ENCODE data around the gene APEH.

The APEH gene

GRCh38 chr3:49711489-49711888, 37.3 kb downstream of the APEH start:
- Histone ChIP-seq H3K36me3 (ENCODE audit: control insufficient read depth in 2 of 2, insufficient read depth in 2 of 2, low read length in 2 of 2) (peaks cover 10 to 17% of the 10 kb centered on the region in 2 donors), H3K9me3 (ENCODE audit: control insufficient read depth in 2 of 2, low read length in 2 of 2) (no peaks in the 10 kb centered on the region), H3K27me3 (ENCODE audit: control insufficient read depth in 2 of 2, insufficient read depth in 2 of 2, low read length in 2 of 2) (no peaks in the 10 kb centered on the region), H3K27ac (ENCODE audit: low read depth in 2 of 2, low read length in 2 of 2) (no peak overlapping the region), H3K4me1 (ENCODE audit: control insufficient read depth in 2 of 2, insufficient read depth in 2 of 2, low read length in 2 of 2) (no peaks in the 10 kb centered on the region), H3K9ac (ENCODE audit: low read depth in 1 of 2, low read length in 2 of 2) (no peak overlapping the region), H3K4me3 (ENCODE audit: low read length in 2 of 2) (no peak overlapping the region)

GRCh38 chr3:49712166-49712565, 38.0 kb downstream of the APEH start:
- Histone ChIP-seq H3K36me3 (ENCODE audit: control insufficient read depth in 2 of 2, insufficient read depth in 2 of 2, low read length in 2 of 2) (peaks cover 10 to 11% of the 10 kb centered on the region in 2 donors), H3K27me3 (ENCODE audit: control insufficient read depth in 2 of 2, insufficient read depth in 2 of 2, low read length in 2 of 2) (no peaks in the 10 kb centered on the region), H3K27ac (ENCODE audit: low read depth in 2 of 2, low read length in 2 of 2) (no peak overlapping the region)

GRCh38 chr3:49712631-49713317, 38.6 kb downstream of the APEH start:
- H3K27me3 ChIP-seq (ENCODE audit: control insufficient read depth in 2 of 2, insufficient read depth in 2 of 2, low read length in 2 of 2): no peaks in the 10 kb centered on the region
- H3K36me3 ChIP-seq (ENCODE audit: control insufficient read depth in 2 of 2, insufficient read depth in 2 of 2, low read length in 2 of 2): peaks cover 9 to 10% of the 10 kb centered on the region in 2 donors
- H3K4me1 ChIP-seq (ENCODE audit: control insufficient read depth in 2 of 2, insufficient read depth in 2 of 2, low read length in 2 of 2): no peaks in the 10 kb centered on the region
- no peaks in the 10 kb centered on the region for H3K9me3 ChIP-seq (ENCODE audit: control insufficient read depth in 2 of 2, low read length in 2 of 2)
- no peak overlapping the region for H3K4me3 ChIP-seq (ENCODE audit: low read length in 2 of 2)
- no peak overlapping the region for H3K9ac ChIP-seq (ENCODE audit: low read depth in 1 of 2, low read length in 2 of 2)
- H3K27ac ChIP-seq (ENCODE audit: low read depth in 2 of 2, low read length in 2 of 2): no peak overlapping the region

More at GRCh38 chr3:49712166-49712565, 38.0 kb downstream of the APEH start:
- Histone ChIP-seq H3K9ac (ENCODE audit: low read depth in 1 of 2, low read length in 2 of 2) (no peak overlapping the region), H3K9me3 (ENCODE audit: control insufficient read depth in 2 of 2, low read length in 2 of 2) (no peaks in the 10 kb centered on the region), H3K4me3 (ENCODE audit: low read length in 2 of 2) (no peak overlapping the region), H3K4me1 (ENCODE audit: control insufficient read depth in 2 of 2, insufficient read depth in 2 of 2, low read length in 2 of 2) (no peaks in the 10 kb centered on the region)

- Histone ChIP-seq H3K27ac (ENCODE audit: low read depth in 2 of 2, low read length in 2 of 2) (no peak overlapping the region), H3K9ac (ENCODE audit: low read depth in 1 of 2, low read length in 2 of 2) (no peak overlapping the region), H3K4me3 (ENCODE audit: low read length in 2 of 2) (no peak overlapping the region), H3K36me3 (ENCODE audit: control insufficient read depth in 2 of 2, insufficient read depth in 2 of 2, low read length in 2 of 2) (peaks cover 9 to 10% of the 10 kb centered on the region in 2 donors), H3K9me3 (ENCODE audit: control insufficient read depth in 2 of 2, low read length in 2 of 2) (no peaks in the 10 kb centered on the region), H3K27me3 (ENCODE audit: control insufficient read depth in 2 of 2, insufficient read depth in 2 of 2, low read length in 2 of 2) (no peaks in the 10 kb centered on the region), H3K4me1 (ENCODE audit: control insufficient read depth in 2 of 2, insufficient read depth in 2 of 2, low read length in 2 of 2) (peaks cover 1 to 3% of the 10 kb centered on the region in 2 donors)
Observed at GRCh38 chr3:49713336-49714105, 39.4 kb downstream of the APEH start.

GRCh38 chr3:49714728-49715550, 40.8 kb downstream of the APEH start:
- Histone ChIP-seq H3K9ac (ENCODE audit: low read depth in 1 of 2, low read length in 2 of 2) (no peak overlapping the region), H3K4me3 (ENCODE audit: low read length in 2 of 2) (no peak overlapping the region), H3K27ac (ENCODE audit: low read depth in 2 of 2, low read length in 2 of 2) (no peak overlapping the region), H3K4me1 (ENCODE audit: control insufficient read depth in 2 of 2, insufficient read depth in 2 of 2, low read length in 2 of 2) (peaks cover 10 to 13% of the 10 kb centered on the region in 2 donors), H3K27me3 (ENCODE audit: control insufficient read depth in 2 of 2, insufficient read depth in 2 of 2, low read length in 2 of 2) (no peaks in the 10 kb centered on the region), H3K36me3 (ENCODE audit: control insufficient read depth in 2 of 2, insufficient read depth in 2 of 2, low read length in 2 of 2) (peaks cover 9 to 10% of the 10 kb centered on the region in 2 donors), H3K9me3 (ENCODE audit: control insufficient read depth in 2 of 2, low read length in 2 of 2) (no peaks in the 10 kb centered on the region)

GRCh38 chr3:49715611-49716121, 41.5 kb downstream of the APEH start:
- Histone ChIP-seq H3K9ac (ENCODE audit: low read depth in 1 of 2, low read length in 2 of 2) (no peak overlapping the region), H3K27me3 (ENCODE audit: control insufficient read depth in 2 of 2, insufficient read depth in 2 of 2, low read length in 2 of 2) (no peaks in the 10 kb centered on the region), H3K4me3 (ENCODE audit: low read length in 2 of 2) (no peak overlapping the region), H3K27ac (ENCODE audit: low read depth in 2 of 2, low read length in 2 of 2) (no peak overlapping the region), H3K36me3 (ENCODE audit: control insufficient read depth in 2 of 2, insufficient read depth in 2 of 2, low read length in 2 of 2) (peaks cover 10 to 11% of the 10 kb centered on the region in 2 donors), H3K9me3 (ENCODE audit: control insufficient read depth in 2 of 2, low read length in 2 of 2) (no peaks in the 10 kb centered on the region), H3K4me1 (ENCODE audit: control insufficient read depth in 2 of 2, insufficient read depth in 2 of 2, low read length in 2 of 2) (peaks cover 10 to 13% of the 10 kb centered on the region in 2 donors)

GRCh38 chr3:49716169-49716568, 42.0 kb downstream of the APEH start:
- H3K27me3 ChIP-seq (ENCODE audit: control insufficient read depth in 2 of 2, insufficient read depth in 2 of 2, low read length in 2 of 2): no peaks in the 10 kb centered on the region
- no peak overlapping the region for H3K9ac ChIP-seq (ENCODE audit: low read depth in 1 of 2, low read length in 2 of 2)
- H3K4me3 ChIP-seq (ENCODE audit: low read length in 2 of 2): no peak overlapping the region
- no peak overlapping the region for H3K27ac ChIP-seq (ENCODE audit: low read depth in 2 of 2, low read length in 2 of 2)
- no peaks in the 10 kb centered on the region for H3K9me3 ChIP-seq (ENCODE audit: control insufficient read depth in 2 of 2, low read length in 2 of 2)
- peaks cover 15 to 16% of the 10 kb centered on the region in 2 donors for H3K36me3 ChIP-seq (ENCODE audit: control insufficient read depth in 2 of 2, insufficient read depth in 2 of 2, low read length in 2 of 2)
- H3K4me1 ChIP-seq (ENCODE audit: control insufficient read depth in 2 of 2, insufficient read depth in 2 of 2, low read length in 2 of 2): peaks cover 12 to 13% of the 10 kb centered on the region in 2 donors

GRCh38 chr3:49716691-49717210, 42.6 kb downstream of the APEH start:
- Histone ChIP-seq H3K9me3 (ENCODE audit: control insufficient read depth in 2 of 2, low read length in 2 of 2) (no peaks in the 10 kb centered on the region), H3K4me3 (ENCODE audit: low read length in 2 of 2) (no peak overlapping the region), H3K36me3 (ENCODE audit: control insufficient read depth in 2 of 2, insufficient read depth in 2 of 2, low read length in 2 of 2) (peaks cover 20 to 22% of the 10 kb centered on the region in 2 donors), H3K4me1 (ENCODE audit: control insufficient read depth in 2 of 2, insufficient read depth in 2 of 2, low read length in 2 of 2) (peaks cover 12 to 13% of the 10 kb centered on the region in 2 donors), H3K27ac (ENCODE audit: low read depth in 2 of 2, low read length in 2 of 2) (no peak overlapping the region), H3K27me3 (ENCODE audit: control insufficient read depth in 2 of 2, insufficient read depth in 2 of 2, low read length in 2 of 2) (no peaks in the 10 kb centered on the region), H3K9ac (ENCODE audit: low read depth in 1 of 2, low read length in 2 of 2) (no peak overlapping the region)

GRCh38 chr3:49717211-49717958, 43.2 kb downstream of the APEH start:
- Histone ChIP-seq H3K27me3 (ENCODE audit: control insufficient read depth in 2 of 2, insufficient read depth in 2 of 2, low read length in 2 of 2) (no peaks in the 10 kb centered on the region), H3K9ac (ENCODE audit: low read depth in 1 of 2, low read length in 2 of 2) (no peak overlapping the region), H3K9me3 (ENCODE audit: control insufficient read depth in 2 of 2, low read length in 2 of 2) (no peaks in the 10 kb centered on the region), H3K27ac (ENCODE audit: low read depth in 2 of 2, low read length in 2 of 2) (no peak overlapping the region), H3K4me1 (ENCODE audit: control insufficient read depth in 2 of 2, insufficient read depth in 2 of 2, low read length in 2 of 2) (peaks cover 16 to 18% of the 10 kb centered on the region in 2 donors), H3K36me3 (ENCODE audit: control insufficient read depth in 2 of 2, insufficient read depth in 2 of 2, low read length in 2 of 2) (peaks cover 23 to 24% of the 10 kb centered on the region in 2 donors), H3K4me3 (ENCODE audit: low read length in 2 of 2) (no peak overlapping the region)
